Measurements from ENCODE around the gene TMEM187. TPM values are rescaled to one million over a fixed set of nuclear protein-coding genes. Genes with fewer than 3 reads are reported as not detected.

TMEM187 gene
- total and polyA plus RNA-seq, 12 donors: 3.4 to 13.2 (median 7.5) TPM

- no peaks in the 10 kb centered on the region for H3K9me3 ChIP-seq
- H3K27ac ChIP-seq: no peak overlapping the region
- WGBS, 2 donors: 85 to 100% methylated on average over 1 of the region's 1 CpG
- peaks cover 0 to 26% (median 5%) of the 10 kb centered on the region in 9 donors for H3K4me1 ChIP-seq
- intact Hi-C loops (cut with DNase I): loop anchor here in 1 of 10 donors (10.0 kb wide), 1 partner anchor 67 kb away; the partner anchor contains the start of gene MECP2
- ATAC-seq (no peak), DNase-seq (no peak)
- no peak overlapping the region for H3K4me3 ChIP-seq
- TF ChIP-seq CTCF (IDR thresholded peaks at IDR 0.05): no peak
- H3K27me3 ChIP-seq: peaks cover 0 to 72% (median 0%) of the 10 kb centered on the region in 7 donors
- peaks cover 0 to 61% (median 0%) of the 10 kb centered on the region in 9 donors for H3K36me3 ChIP-seq
These were observed 55.4 kb downstream of the TMEM187 start for GRCh38 chrX:154027986-154028385.

- Histone ChIP-seq H3K4me3 (no peak overlapping the region), H3K4me1 (peaks cover 0 to 31% (median 5%) of the 10 kb centered on the region in 9 donors), H3K27me3 (peaks cover 0 to 73% (median 0%) of the 10 kb centered on the region in 7 donors), H3K9me3 (no peaks in the 10 kb centered on the region), H3K27ac (no peak overlapping the region), H3K36me3 (peaks cover 0 to 61% (median 0%) of the 10 kb centered on the region in 9 donors)
- TF ChIP-seq CTCF (IDR thresholded peaks at IDR 0.05): no peak
- WGBS, 2 donors: 76 to 80% methylated on average over 12 to 13 of the region's 13 CpGs
- DNase-seq (no peak), ATAC-seq (no peak)
- intact Hi-C loops (cut with DNase I): loop anchor here in 1 of 10 donors (10.0 kb wide), 1 partner anchor 66 kb away; the partner anchor contains the start of gene MECP2
These were observed 56.1 kb downstream of the TMEM187 start for GRCh38 chrX:154028502-154029184.

- H3K36me3 ChIP-seq: peaks cover 0 to 61% (median 0%) of the 10 kb centered on the region in 9 donors
- intact Hi-C loops (cut with DNase I): loop anchor here in 1 of 10 donors (10.0 kb wide), 1 partner anchor 65 kb away; the partner anchor contains the start of gene MECP2
- 81 to 89% methylated on average over 6 to 8 of the region's 8 CpGs for WGBS, 2 donors
- no peaks in the 10 kb centered on the region for H3K9me3 ChIP-seq
- no peak overlapping the region for H3K27ac ChIP-seq
- ATAC-seq (no peak), DNase-seq (no peak)
- peaks cover 0 to 73% (median 0%) of the 10 kb centered on the region in 7 donors for H3K27me3 ChIP-seq
- H3K4me1 ChIP-seq: peaks cover 0 to 31% (median 5%) of the 10 kb centered on the region in 9 donors
- no peak overlapping the region for H3K4me3 ChIP-seq
- TF ChIP-seq CTCF (IDR thresholded peaks at IDR 0.05): no peak
These were observed 56.9 kb downstream of the TMEM187 start for GRCh38 chrX:154029439-154029838.

GRCh38 chrX:154030266-154030665 is 57.7 kb downstream of the TMEM187 start:
- no peaks in the 10 kb centered on the region for H3K9me3 ChIP-seq
- peaks cover 0 to 22% (median 5%) of the 10 kb centered on the region in 9 donors for H3K4me1 ChIP-seq
- WGBS, 2 donors: 93 to 94% methylated on average over 15 to 20 of the region's 20 CpGs
- peaks cover 0 to 61% (median 0%) of the 10 kb centered on the region in 9 donors for H3K36me3 ChIP-seq
- H3K4me3 ChIP-seq: no peak overlapping the region
- TF ChIP-seq CTCF (IDR thresholded peaks at IDR 0.05): no peak
- H3K27me3 ChIP-seq: peaks cover 0 to 73% (median 0%) of the 10 kb centered on the region in 7 donors
- intact Hi-C loops (cut with DNase I): no loop called here
- no peak overlapping the region for H3K27ac ChIP-seq
- ATAC-seq (no peak), DNase-seq (no peak)
